ENCODE measurements around the gene SLC2A3.
"Not testable (repeated sequence)": the region's sequence is repeated elsewhere in the genome, so short reads cannot be mapped to it uniquely, and the experiment has no call there.

SLC2A3 gene

DNA sequence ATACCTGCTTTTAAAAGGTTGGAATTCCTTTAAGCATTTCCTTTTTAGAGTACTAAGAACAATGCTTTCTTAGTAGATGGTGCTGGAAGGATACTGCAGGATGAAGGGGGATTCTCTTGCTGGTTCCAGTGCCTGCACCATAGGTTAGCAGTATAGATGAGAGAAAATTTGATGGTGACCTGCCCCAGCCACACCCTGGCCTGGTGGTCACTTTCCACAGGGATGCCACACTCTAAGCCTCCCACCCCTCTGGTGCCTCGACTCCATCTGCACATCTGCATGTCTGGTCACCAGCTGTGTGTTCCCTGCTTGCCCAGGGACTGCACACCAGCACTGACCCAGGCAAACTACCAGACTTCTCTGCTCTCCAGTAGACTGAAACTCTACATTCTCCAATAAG, 19.1 kb downstream of the SLC2A3 start:
- no peak for DNase-seq (ENCODE audit: low read depth)
- no peak overlapping the region for H3K4me3 ChIP-seq (ENCODE audit: control insufficient read depth, low read depth, low read length)
- TF ChIP-seq CTCF (conservative IDR thresholded peaks at IDR 0.05; ENCODE audit: control insufficient read depth, insufficient read depth, low read depth, low read length), result no peak

DNA sequence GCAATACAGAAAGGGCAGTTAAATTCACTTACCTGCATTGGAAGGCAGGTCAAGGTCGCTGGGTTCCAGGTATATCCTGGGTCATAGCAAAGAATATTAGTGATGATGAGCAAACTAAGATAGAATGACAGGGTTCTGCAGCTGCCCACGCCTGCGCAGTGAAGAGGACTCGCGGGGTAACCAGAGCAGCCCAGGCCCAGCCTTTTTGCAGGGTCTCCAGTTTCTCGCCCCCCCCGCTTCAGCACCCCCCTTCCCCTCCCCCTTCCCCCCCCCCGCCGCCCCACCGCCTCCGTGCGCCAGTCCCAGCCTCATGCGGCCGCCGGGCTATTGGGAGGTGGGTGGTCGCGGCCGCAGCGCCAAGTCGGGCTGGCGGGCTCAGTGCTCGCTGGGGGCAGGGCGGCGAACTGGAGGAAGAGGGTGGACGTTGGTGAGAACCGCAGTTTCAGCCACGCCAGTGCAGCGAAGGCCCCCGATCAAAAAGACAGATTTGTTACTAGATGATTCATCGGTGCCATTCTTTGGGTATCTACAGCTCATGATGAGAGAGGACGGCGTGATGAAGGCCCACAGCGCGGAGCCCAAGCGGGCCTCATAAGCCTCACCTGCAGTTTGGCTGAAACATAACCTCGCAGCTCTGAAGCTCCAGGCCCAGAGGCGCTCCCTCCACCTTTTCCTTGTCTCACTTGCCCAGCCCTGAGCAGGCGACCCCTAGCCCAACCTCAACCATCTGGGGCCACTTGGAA, 20.2 kb downstream of the SLC2A3 start:
- DNase-seq (ENCODE audit: low read depth), result no peak
- no peak for TF ChIP-seq CTCF (conservative IDR thresholded peaks at IDR 0.05; ENCODE audit: control insufficient read depth, insufficient read depth, low read depth, low read length)
- peak overlapping the region; percentile 20 for H3K4me3 ChIP-seq (ENCODE audit: control insufficient read depth, low read depth, low read length)

DNA sequence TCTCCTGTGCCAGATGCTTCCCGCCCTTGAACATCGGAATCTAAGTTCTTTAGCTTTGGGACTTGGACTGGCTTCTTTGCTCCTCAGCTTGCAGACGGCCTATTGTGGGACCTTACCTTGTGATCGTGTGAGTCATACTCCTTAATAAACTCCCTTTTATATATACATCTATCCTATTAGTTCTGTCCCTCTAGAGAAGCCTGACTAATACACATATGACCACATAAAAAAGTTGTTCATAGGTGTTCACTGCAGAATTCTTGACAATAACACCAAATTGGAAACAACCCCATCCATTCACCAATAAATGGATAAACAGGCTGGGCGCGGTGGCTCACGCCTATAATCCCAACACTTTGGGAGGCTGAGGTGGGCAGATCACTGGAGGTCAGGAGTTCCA, 25.9 kb downstream of the SLC2A3 start:
- DNase-seq (ENCODE audit: low read depth); H3K4me3 ChIP-seq (ENCODE audit: control insufficient read depth, low read depth, low read length): not testable (repeated sequence)

DNA sequence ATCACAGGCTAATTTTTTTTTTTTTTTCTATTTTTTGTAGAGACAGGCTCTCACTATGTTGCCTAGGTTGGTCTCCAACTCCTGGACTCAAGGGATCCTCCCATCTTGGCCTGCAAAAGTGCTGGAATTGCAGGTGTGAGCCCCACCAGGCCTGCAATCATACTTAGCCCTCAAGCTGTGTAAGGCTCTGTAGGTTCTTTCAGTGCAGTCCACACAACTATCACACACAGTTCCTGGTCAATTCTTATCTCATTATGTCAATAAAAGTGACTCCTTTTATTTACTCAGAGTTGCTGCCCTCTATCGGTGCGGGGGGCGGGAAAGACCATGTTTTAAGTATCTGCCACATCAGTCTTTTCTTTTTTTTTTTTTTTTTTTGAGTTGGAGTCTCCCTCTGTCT, 29.0 kb downstream of the SLC2A3 start:
- no peak overlapping the region for H3K4me3 ChIP-seq (ENCODE audit: control insufficient read depth, low read depth, low read length)
- peak; percentile 64 for DNase-seq (ENCODE audit: low read depth)
- TF ChIP-seq CTCF (conservative IDR thresholded peaks at IDR 0.05; ENCODE audit: control insufficient read depth, insufficient read depth, low read depth, low read length), result peak; percentile 53

- not testable (repeated sequence) for DNase-seq (ENCODE audit: low read depth); H3K4me3 ChIP-seq (ENCODE audit: control insufficient read depth, low read depth, low read length)
These were observed 29.7 kb downstream of the SLC2A3 start for GRCh38 chr12:7906303-7906702.

GRCh38 chr12:7905600-7906125, 30.3 kb downstream of the SLC2A3 start:
- not testable (repeated sequence) for H3K4me3 ChIP-seq (ENCODE audit: control insufficient read depth, low read depth, low read length); DNase-seq (ENCODE audit: low read depth)

DNA sequence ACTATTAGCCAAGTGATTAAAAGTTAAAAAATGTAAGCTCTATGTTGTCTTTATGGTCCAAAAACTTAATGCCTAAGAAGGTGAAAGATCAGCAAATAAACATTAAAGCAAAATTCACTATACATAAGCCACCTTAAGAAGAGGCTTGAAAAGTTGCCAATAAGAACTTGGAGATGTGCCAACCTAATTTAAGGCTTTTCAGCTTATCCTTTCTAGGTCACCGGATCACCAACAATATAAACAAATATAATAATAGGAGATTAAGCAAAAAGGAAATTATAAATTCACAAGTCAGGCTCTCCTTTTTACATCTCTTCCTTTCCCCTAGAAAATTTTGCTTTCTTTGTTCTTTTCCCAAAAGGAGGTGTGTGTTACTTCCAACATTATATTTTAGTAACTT, 30.9 kb downstream of the SLC2A3 start:
- TF ChIP-seq CTCF (conservative IDR thresholded peaks at IDR 0.05; ENCODE audit: control insufficient read depth, insufficient read depth, low read depth, low read length), result no peak
- no peak overlapping the region for H3K4me3 ChIP-seq (ENCODE audit: control insufficient read depth, low read depth, low read length)
- peak; percentile 31 for DNase-seq (ENCODE audit: low read depth)

- DNase-seq (ENCODE audit: low read depth), result peak; percentile 74
- H3K4me3 ChIP-seq (ENCODE audit: control insufficient read depth, low read depth, low read length), result not testable (repeated sequence)
These were observed 33.6 kb downstream of the SLC2A3 start for GRCh38 chr12:7902416-7902815.

DNA sequence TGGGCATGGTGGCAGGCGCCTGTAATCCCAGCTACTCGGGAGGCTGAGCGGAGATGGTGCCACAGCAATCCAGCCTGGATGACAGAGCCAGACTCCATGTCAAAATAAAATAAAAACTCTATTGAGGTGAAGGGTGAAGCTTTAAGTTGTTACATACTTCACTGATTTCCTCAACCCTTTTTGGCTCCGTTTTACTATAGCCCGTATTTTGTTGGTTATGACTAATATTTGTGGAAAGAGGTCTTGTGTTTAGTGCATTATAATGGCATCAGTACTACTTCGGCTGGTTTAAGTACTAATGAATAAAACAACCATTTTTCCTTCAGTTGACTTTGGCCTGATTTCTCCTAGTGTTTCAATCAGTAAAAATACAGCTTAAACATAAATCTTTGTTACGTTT, 36.2 kb downstream of the SLC2A3 start:
- no peak overlapping the region for H3K4me3 ChIP-seq (ENCODE audit: control insufficient read depth, low read depth, low read length)
- peak; percentile 89 for DNase-seq (ENCODE audit: low read depth)
- TF ChIP-seq CTCF (conservative IDR thresholded peaks at IDR 0.05; ENCODE audit: control insufficient read depth, insufficient read depth, low read depth, low read length), result no peak

- not testable (repeated sequence) for DNase-seq (ENCODE audit: low read depth); H3K4me3 ChIP-seq (ENCODE audit: control insufficient read depth, low read depth, low read length)
These were observed 39.3 kb downstream of the SLC2A3 start for GRCh38 chr12:7896726-7897125.
